H9 (cell line): Measurements from ENCODE around the gene CALCOCO1. TPM values are rescaled to one million over a fixed set of nuclear protein-coding genes. Genes with fewer than 3 reads are reported as not detected.

Experiments used
- DNase-seq: peaks from one replicate; pipeline ENCODE4 v3.0.0-alpha.2; 2017
- H2AFZ ChIP-seq: one replicate; pipeline ENCODE4 v1.6.1; 2013; ENCODE audit warnings: mild to moderate bottlenecking, low read length, control low read depth, moderate library complexity
- H2AK5ac ChIP-seq: 2 replicates; pipeline ENCODE4 v1.6.1; 2013; ENCODE audit warnings: low read length, control low read depth, mixed read lengths; ENCODE audit not compliant: insufficient read length
- H2BK120ac ChIP-seq: one replicate; pipeline ENCODE4 v1.6.1; 2013; ENCODE audit warnings: low read depth, mild to moderate bottlenecking, low read length, control low read depth, inconsistent platforms; ENCODE audit not compliant: poor library complexity, severe bottlenecking
- H2BK12ac ChIP-seq: 2 replicates; pipeline ENCODE4 v1.6.1; 2013; ENCODE audit warnings: low read length, control low read depth, mixed read lengths, low read depth; ENCODE audit not compliant: insufficient read length
- H2BK15ac ChIP-seq: 2 replicates; pipeline ENCODE4 v1.6.1; 2013; ENCODE audit warnings: low read depth, low read length, control low read depth
- H2BK20ac ChIP-seq: one replicate; pipeline ENCODE4 v1.6.1; 2013; ENCODE audit warnings: low read depth, mild to moderate bottlenecking, low read length, control low read depth, inconsistent platforms; ENCODE audit not compliant: poor library complexity, severe bottlenecking
- H2BK5ac ChIP-seq: 2 replicates; pipeline ENCODE4 v1.6.1; 2013; ENCODE audit warnings: low read length, control low read depth, mixed read lengths; ENCODE audit not compliant: insufficient read length
- H3K14ac ChIP-seq: 2 replicates; pipeline ENCODE4 v1.6.1; 2013; ENCODE audit warnings: low read length, control low read depth; ENCODE audit not compliant: insufficient read depth
- H3K18ac ChIP-seq: 2 replicates; pipeline ENCODE4 v1.6.1; 2013; ENCODE audit warnings: low read depth, mild to moderate bottlenecking, mixed read lengths, low read length, control low read depth; ENCODE audit not compliant: insufficient read length
- H3K23ac ChIP-seq: 2 replicates; pipeline ENCODE4 v1.6.1; 2013; ENCODE audit warnings: low read length, control low read depth, mixed read lengths, low read depth; ENCODE audit not compliant: insufficient read length
- H3K23me2 ChIP-seq: 2 replicates; pipeline ENCODE4 v1.6.1; 2013; ENCODE audit warnings: low read depth, mild to moderate bottlenecking, mixed read lengths, low read length, control low read depth; ENCODE audit not compliant: insufficient read length, poor library complexity, severe bottlenecking
- H3K27ac ChIP-seq: 2 replicates; pipeline ENCODE4 v1.5.1; 2013; ENCODE audit warnings: low read length, control low read depth, mixed read lengths, low read depth; ENCODE audit not compliant: insufficient read length
- H3K27me3 ChIP-seq: 2 replicates; pipeline ENCODE4 v1.6.1; 2013; ENCODE audit warnings: low read length, control low read depth, inconsistent platforms; ENCODE audit not compliant: insufficient read depth
- H3K4ac ChIP-seq: 2 replicates; pipeline ENCODE4 v1.6.1; 2013; ENCODE audit warnings: low read depth, mild to moderate bottlenecking, control low read depth, inconsistent platforms, low read length, moderate library complexity
- H3K4me1 ChIP-seq: 2 replicates; pipeline ENCODE4 v1.6.1; 2013; ENCODE audit warnings: low read length, control low read depth, inconsistent platforms; ENCODE audit not compliant: insufficient read depth
- H3K4me2 ChIP-seq: 2 replicates; pipeline ENCODE4 v1.6.1; 2013; ENCODE audit warnings: low read length, control low read depth, mixed read lengths; ENCODE audit not compliant: insufficient read length, insufficient read depth
- H3K56ac ChIP-seq: 2 replicates; pipeline ENCODE4 v1.6.1; 2013; ENCODE audit warnings: low read depth, mild to moderate bottlenecking, mixed read lengths, low read length, control low read depth; ENCODE audit not compliant: insufficient read length
- H3K79me1 ChIP-seq: 2 replicates; pipeline ENCODE4 v1.6.1; 2013; ENCODE audit warnings: low read depth, mild to moderate bottlenecking, moderate library complexity, low read length, control low read depth, inconsistent platforms; ENCODE audit not compliant: insufficient read depth, poor library complexity, severe bottlenecking
- H3K79me2 ChIP-seq: 2 replicates; pipeline ENCODE4 v1.6.1; 2013; ENCODE audit warnings: low read length, control low read depth, inconsistent platforms; ENCODE audit not compliant: insufficient read depth
- H3K9ac ChIP-seq: 2 replicates; pipeline ENCODE4 v1.6.1; 2013; ENCODE audit warnings: low read length, control low read depth, mixed read lengths; ENCODE audit not compliant: insufficient read length; ENCODE audit errors: extremely low read depth
- H3K9me3 ChIP-seq: one replicate; pipeline ENCODE4 v1.6.1; 2013; ENCODE audit warnings: low read depth, low read length, inconsistent platforms; ENCODE audit not compliant: control insufficient read depth
- H3T11ph ChIP-seq: one replicate; pipeline ENCODE4 v1.6.1; 2013; ENCODE audit warnings: mild to moderate bottlenecking, low read length, control low read depth, inconsistent platforms
- H4K20me1 ChIP-seq: one replicate; pipeline ENCODE4 v1.6.1; 2013; ENCODE audit not compliant: control insufficient read depth, insufficient read length, insufficient read depth
- H4K5ac ChIP-seq: 2 replicates; pipeline ENCODE4 v1.6.1; 2013; ENCODE audit warnings: low read depth, mild to moderate bottlenecking, mixed read lengths, low read length, control low read depth; ENCODE audit not compliant: insufficient read length
- H4K8ac ChIP-seq: replicated peaks from 2 replicates; pipeline ENCODE4 v1.6.1; 2013; ENCODE audit warnings: low read length, control low read depth, mixed read lengths, low read depth; ENCODE audit not compliant: insufficient read length
- H4K91ac ChIP-seq: 2 replicates; pipeline ENCODE4 v1.6.1; 2013; ENCODE audit warnings: low read depth, mild to moderate bottlenecking, moderate library complexity, mixed read lengths, low read length, control low read depth; ENCODE audit not compliant: insufficient read length
- H3K27ac Mint-ChIP-seq, 3 experiments: 2 replicates in 2 of 3; 3 replicates in 1 of 3; pipeline ENCODE4 v1.8.0; 2020 to 2021; ENCODE audit warnings: mixed read lengths in 3 of 3, mild to moderate bottlenecking in 1 of 3, moderate library complexity in 1 of 3
- H3K27me3 Mint-ChIP-seq: 2 replicates; pipeline ENCODE4 v1.8.0; 2021; ENCODE audit warnings: low read depth, mild to moderate bottlenecking, moderate library complexity, mixed read lengths
- H3K36me3 Mint-ChIP-seq, 3 experiments: 2 replicates in 2 of 3; 3 replicates in 1 of 3; pipeline ENCODE4 v1.8.0; 2020 to 2021; ENCODE audit warnings: low read depth in 3 of 3, mixed read lengths in 3 of 3; ENCODE audit not compliant: insufficient read depth in 1 of 3
- H3K4me1 Mint-ChIP-seq, 2 experiments: 2 replicates each; pipeline ENCODE4 v1.8.0; 2020; ENCODE audit warnings: mixed read lengths in 2 of 2
- H3K4me3 Mint-ChIP-seq, 2 experiments: 2 replicates in 1 of 2; 3 replicates in 1 of 2; pipeline ENCODE4 v1.8.0; 2020 to 2021; ENCODE audit warnings: mild to moderate bottlenecking in 2 of 2, mixed read lengths in 2 of 2, moderate library complexity in 1 of 2
- H3K9me3 Mint-ChIP-seq, 2 experiments: 2 replicates in 1 of 2; 3 replicates in 1 of 2; pipeline ENCODE4 v1.8.0; 2020; ENCODE audit warnings: mild to moderate bottlenecking in 2 of 2, mixed read lengths in 2 of 2, moderate library complexity in 1 of 2
- CTCF ChIP-seq: fragments of 200-600 bp; sonication (generic); conservative IDR thresholded peaks from 3 replicates; pipeline ENCODE4 v1.8.0; 2021; ENCODE audit warnings: antibody characterized with exemption, mild to moderate bottlenecking
- WGBS: extraction: QIAGEN DNeasy Blood & Tissue Kit; methylation state at CpG from one replicate; pipeline ENCODE4 v1.1.7; 2013; ENCODE audit warnings: missing lambda C conversion rate, low lambda C conversion rate, mixed read lengths; ENCODE audit not compliant: insufficient read length; ENCODE audit errors: extremely low coverage; 5-methylcytosine and 5-hydroxymethylcytosine counted together
- total RNA-seq: library from RNA; stranded (reverse); gene quantifications from 2 replicates; pipeline ENCODE4 v1.2.1, GENCODE V29; 2021

CALCOCO1 gene
- total RNA-seq, 1 experiment from 2014 or later = 22.3 TPM

- H3K4me3 Mint-ChIP-seq = no peak overlapping the region
Observed at GRCh38 chr12:53735556-53735955, 8.3 kb upstream of the CALCOCO1 start.

More at GRCh38 chr12:53735556-53735955, 8.3 kb upstream of the CALCOCO1 start:
- Histone ChIP-seq H3K4ac (no peak overlapping the region), H4K5ac (no peak overlapping the region), H4K8ac (no peak overlapping the region), H3K23ac (no peak overlapping the region), H2BK5ac (no peak overlapping the region), H3K18ac (no peak overlapping the region), H4K20me1 (no peaks in the 10 kb centered on the region), H3K56ac (no peak overlapping the region), H3K4me2 (no peak overlapping the region), H3K9ac (no peak overlapping the region), H3T11ph (no peak overlapping the region), H3K27ac (no peak overlapping the region), H4K91ac (no peak overlapping the region), H2AFZ (no peak overlapping the region), H3K14ac (no peak overlapping the region), H3K23me2 (peaks cover 19% of the 10 kb centered on the region), H3K4me1 (peaks cover 2% of the 10 kb centered on the region; the same call in 1 of the 2 replicates), H3K27me3 (peaks cover 28% of the 10 kb centered on the region; the same call in 1 of the 2 replicates), H3K79me2 (no peaks in the 10 kb centered on the region), H3K79me1 (no peaks in the 10 kb centered on the region), H2BK20ac (no peak overlapping the region), H2BK120ac (no peak overlapping the region), H3K9me3 (no peaks in the 10 kb centered on the region), H2AK5ac (no peak overlapping the region), H2BK15ac (no peak overlapping the region), H2BK12ac (no peak overlapping the region)
- no peak for DNase-seq
- H3K4me1 Mint-ChIP-seq = peaks cover 10 to 13% of the 10 kb centered on the region in 2 experiments
- H3K36me3 Mint-ChIP-seq = no peaks in the 10 kb centered on the region
- no CpG with 5 or more reads among the region's 2 CpGs for WGBS
- peaks cover 20% of the 10 kb centered on the region for H3K27me3 Mint-ChIP-seq
- H3K27ac Mint-ChIP-seq = no peak overlapping the region; a peak in 1 of 7 replicates
- no peak for TF ChIP-seq CTCF
- H3K9me3 Mint-ChIP-seq = no peaks in the 10 kb centered on the region; a peak in 1 of 5 replicates
